PFSK-1 (cell line): Measurements from ENCODE around the gene MRPL52.

Experiments used
- FOXP2 ChIP-seq: optimal IDR thresholded peaks from 2 replicates; pipeline ENCODE3; 2011; ENCODE audit warnings: borderline replicate concordance, control low read depth, inconsistent platforms; ENCODE audit not compliant: insufficient read depth; ENCODE audit errors: extremely low read length, extremely low read depth
- POLR2AphosphoS5 ChIP-seq: IDR thresholded peaks from 2 replicates; pipeline ENCODE4 v1.6.1; 2012; ENCODE audit warnings: low read depth, mild to moderate bottlenecking, control low read depth, low read length, moderate library complexity
- REST ChIP-seq, 2 experiments: IDR thresholded peaks; 2 replicates each; pipeline versions ENCODE4 v1.6.1 to v1.8.0; 2011 to 2012; ENCODE audit warnings: low read depth in 2 of 2, low read length in 2 of 2, control low read depth in 1 of 2, inconsistent platforms in 1 of 2, mild to moderate bottlenecking in 1 of 2, moderate library complexity in 1 of 2; ENCODE audit not compliant: insufficient read depth in 1 of 2
- SIN3A ChIP-seq: IDR thresholded peaks from 2 replicates; pipeline ENCODE4 v1.6.1; 2012; ENCODE audit warnings: mild to moderate bottlenecking, low read length, moderate library complexity, borderline replicate concordance; ENCODE audit not compliant: insufficient read depth
- TAF1 ChIP-seq: IDR thresholded peaks from 2 replicates; pipeline ENCODE4 v1.6.1; 2012; ENCODE audit warnings: low read length, control low read depth, borderline replicate concordance; ENCODE audit not compliant: insufficient read depth

Gene MRPL52

GRCh38 chr14:22847661-22848341, 18.1 kb downstream of the MRPL52 start:
- TF ChIP-seq REST (IDR thresholded peaks at IDR 0.05; ENCODE audit: insufficient read depth in 1 of 2, low read depth in 2 of 2, low read length in 2 of 2), result no peak
- TF ChIP-seq FOXP2, result no peak
- TF ChIP-seq SIN3A, result no peak
- TF ChIP-seq POLR2AphosphoS5, result no peak
- TF ChIP-seq TAF1, result no peak

- no peak for TF ChIP-seq POLR2AphosphoS5
- TF ChIP-seq SIN3A, result no peak
- no peak for TF ChIP-seq FOXP2
- TF ChIP-seq TAF1, result no peak
- no peak for TF ChIP-seq REST (IDR thresholded peaks at IDR 0.05; ENCODE audit: insufficient read depth in 1 of 2, low read depth in 2 of 2, low read length in 2 of 2)
Observed at GRCh38 chr14:22848351-22849164, 18.9 kb downstream of the MRPL52 start.

- TF ChIP-seq REST (IDR thresholded peaks at IDR 0.05; ENCODE audit: insufficient read depth in 1 of 2, low read depth in 2 of 2, low read length in 2 of 2) (no peak), POLR2AphosphoS5 (no peak), SIN3A (no peak), TAF1 (no peak)
Observed at GRCh38 chr14:22849212-22849819, 19.6 kb downstream of the MRPL52 start.

GRCh38 chr14:22850944-22851764, 21.5 kb downstream of the MRPL52 start:
- TF ChIP-seq FOXP2 (no peak), REST (IDR thresholded peaks at IDR 0.05; ENCODE audit: insufficient read depth in 1 of 2, low read depth in 2 of 2, low read length in 2 of 2) (no peak), TAF1 (no peak), SIN3A (no peak), POLR2AphosphoS5 (no peak)
